Measurements from ENCODE around the gene AAGAB. TPM values are rescaled to one million over a fixed set of nuclear protein-coding genes. Genes with fewer than 3 reads are reported as not detected.

Gene AAGAB, protein sequence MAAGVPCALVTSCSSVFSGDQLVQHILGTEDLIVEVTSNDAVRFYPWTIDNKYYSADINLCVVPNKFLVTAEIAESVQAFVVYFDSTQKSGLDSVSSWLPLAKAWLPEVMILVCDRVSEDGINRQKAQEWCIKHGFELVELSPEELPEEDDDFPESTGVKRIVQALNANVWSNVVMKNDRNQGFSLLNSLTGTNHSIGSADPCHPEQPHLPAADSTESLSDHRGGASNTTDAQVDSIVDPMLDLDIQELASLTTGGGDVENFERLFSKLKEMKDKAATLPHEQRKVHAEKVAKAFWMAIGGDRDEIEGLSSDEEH
- total RNA-seq (2021) (42.2 and 56.5 TPM in 2 replicates), Bru-seq, nascent RNA (percentile 90 among the genes with signal in this experiment), BruChase-seq, experiment 1, labeled RNA remaining after a 2-hour chase (percentile 90 among the genes with signal in this experiment), BruChase-seq, experiment 2, labeled RNA remaining after a 6-hour chase (percentile 87 among the genes with signal in this experiment)
- long read RNA-seq, transcript AAGAB-201 (10 exons, 2,841 nt), result major isoform, 9 of 13 reads
- long read RNA-seq, partial matches to known transcripts, result 0 of 13 reads
- long read RNA-seq, other reads (novel, unspliced or antisense), result 4 of 13 reads

DNA sequence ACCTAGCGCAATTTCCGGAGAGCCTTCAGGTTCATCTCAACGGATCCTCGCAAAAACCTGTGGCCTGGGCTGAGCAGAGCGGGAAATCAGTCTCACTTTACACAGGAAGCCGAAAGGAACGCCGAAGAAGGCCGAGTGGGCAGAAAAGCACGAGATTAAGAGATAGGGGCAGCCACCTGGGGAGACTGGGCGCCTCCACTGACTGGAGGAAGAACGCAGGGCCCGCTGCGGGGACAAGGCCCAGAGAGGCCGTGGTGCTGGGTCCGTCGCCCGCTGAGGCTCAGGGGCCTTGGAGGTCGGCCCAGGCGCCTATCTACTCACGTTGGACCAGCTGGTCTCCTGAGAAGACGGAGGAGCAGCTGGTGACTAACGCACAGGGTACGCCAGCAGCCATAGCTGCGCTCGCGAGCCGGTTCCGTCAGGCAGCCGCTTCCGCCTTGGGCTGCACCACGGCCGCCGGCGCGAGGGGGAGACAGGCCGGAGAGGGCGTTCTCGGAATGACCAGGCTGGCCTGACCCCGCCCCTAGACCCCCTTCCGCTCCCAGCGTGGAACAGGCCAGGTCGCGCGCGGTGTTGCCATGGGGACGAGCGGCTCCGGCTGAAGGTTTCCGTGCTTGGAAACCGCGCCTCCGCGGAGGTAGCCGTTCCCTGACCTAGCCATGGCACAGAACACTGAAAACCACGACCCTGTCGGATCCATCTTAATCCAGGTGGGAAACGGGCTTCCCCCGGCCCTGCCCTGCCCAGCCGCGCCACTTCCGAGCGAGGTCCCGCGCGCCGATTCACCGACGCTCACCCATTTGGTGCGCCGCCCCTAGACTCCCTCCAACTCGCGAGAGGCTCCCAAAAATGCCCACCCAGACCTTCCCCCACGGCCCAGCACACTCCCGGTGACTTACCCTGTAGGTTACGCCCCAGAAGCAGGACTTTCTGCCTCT, at the start of gene AAGAB, which contains the start of gene IQCH:
Gene AAGAB (minus strand): TSS at position 424 of the 938 bp plus-strand sequence. CDS start 30 bp downstream, at position 394.
Gene IQCH (plus strand): TSS at position 549 of the 938 bp plus-strand sequence. CDS start 111 bp downstream, at position 660.
- Histone ChIP-seq H3F3A (ENCODE audit: insufficient read depth, low read depth) (peaks cover 18% of the 10 kb centered on the region), H3K27ac (peak within 1 kb of the TSS; percentile 86), H2AFZ (peak within 1 kb of the TSS; percentile 90), H3K79me2 (ENCODE audit: low read depth) (peaks cover 49% of the 10 kb centered on the region), H3K4me3 (peak within 1 kb of the TSS; percentile 99), H4K20me1 (ENCODE audit: insufficient read depth) (no peaks in the 10 kb centered on the region), H3K9me3 (ENCODE audit: insufficient read depth, low read depth) (no peaks in the 10 kb centered on the region), H3K9me2 (ENCODE audit: insufficient read depth) (no peaks in the 10 kb centered on the region), H3K4me1 (replicated peaks; ENCODE audit: insufficient read depth) (peaks cover 14% of the 10 kb centered on the region), H3K4me2 (peak within 1 kb of the TSS; percentile 86), H3K36me3 (ENCODE audit: low read depth) (no peaks in the 10 kb centered on the region; the same call in 1 of the 2 replicates), H3K27me3 (ENCODE audit: insufficient read depth, low read depth) (no peaks in the 10 kb centered on the region)
- TF ChIP-seq, protein P1, sequence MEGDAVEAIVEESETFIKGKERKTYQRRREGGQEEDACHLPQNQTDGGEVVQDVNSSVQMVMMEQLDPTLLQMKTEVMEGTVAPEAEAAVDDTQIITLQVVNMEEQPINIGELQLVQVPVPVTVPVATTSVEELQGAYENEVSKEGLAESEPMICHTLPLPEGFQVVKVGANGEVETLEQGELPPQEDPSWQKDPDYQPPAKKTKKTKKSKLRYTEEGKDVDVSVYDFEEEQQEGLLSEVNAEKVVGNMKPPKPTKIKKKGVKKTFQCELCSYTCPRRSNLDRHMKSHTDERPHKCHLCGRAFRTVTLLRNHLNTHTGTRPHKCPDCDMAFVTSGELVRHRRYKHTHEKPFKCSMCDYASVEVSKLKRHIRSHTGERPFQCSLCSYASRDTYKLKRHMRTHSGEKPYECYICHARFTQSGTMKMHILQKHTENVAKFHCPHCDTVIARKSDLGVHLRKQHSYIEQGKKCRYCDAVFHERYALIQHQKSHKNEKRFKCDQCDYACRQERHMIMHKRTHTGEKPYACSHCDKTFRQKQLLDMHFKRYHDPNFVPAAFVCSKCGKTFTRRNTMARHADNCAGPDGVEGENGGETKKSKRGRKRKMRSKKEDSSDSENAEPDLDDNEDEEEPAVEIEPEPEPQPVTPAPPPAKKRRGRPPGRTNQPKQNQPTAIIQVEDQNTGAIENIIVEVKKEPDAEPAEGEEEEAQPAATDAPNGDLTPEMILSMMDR (conservative IDR thresholded peaks at IDR 0.05), result no peak
- TF ChIP-seq EZH2 (IDR thresholded peaks at IDR 0.05; ENCODE audit: low read depth), result no peak
- no TSS peak for BruUV-seq (replicated peaks)
- ChIA-PET CTCF (interaction anchor here (0.7 kb wide), 1 partner anchor 700 kb away, joined by 4 read pairs; no protein-coding TSS in a partner anchor), POLR2A (ENCODE audit: unreplicated experiment) (interaction anchor here (0.7 kb wide), 1 partner anchor 129 kb away, joined by 4 read pairs; no protein-coding TSS in a partner anchor)
- intact Hi-C loops (cut with micrococcal nuclease; ENCODE audit: unreplicated experiment), result loop anchor here (1.0 to 5.0 kb wide), 3 partner anchors 107 to 307 kb away; no protein-coding TSS in a partner anchor
- DNase-seq, result peak; percentile 88 to 99

GRCh38 chr15:67303490-67304363, 49.3 kb upstream of the AAGAB start:
- Histone ChIP-seq H3K9me3 (ENCODE audit: insufficient read depth, low read depth) (no peaks in the 10 kb centered on the region), H3K79me2 (ENCODE audit: low read depth) (no peaks in the 10 kb centered on the region), H3K27ac (no peak overlapping the region), H3K4me1 (replicated peaks; ENCODE audit: insufficient read depth) (no peaks in the 10 kb centered on the region), H2AFZ (no peak overlapping the region), H3K9me2 (ENCODE audit: insufficient read depth) (no peaks in the 10 kb centered on the region), H3K36me3 (ENCODE audit: low read depth) (no peaks in the 10 kb centered on the region), H3K27me3 (ENCODE audit: insufficient read depth, low read depth) (no peaks in the 10 kb centered on the region), H3F3A (ENCODE audit: insufficient read depth, low read depth) (no peaks in the 10 kb centered on the region), H3K4me3 (no peak overlapping the region), H3K4me2 (no peak overlapping the region), H4K20me1 (ENCODE audit: insufficient read depth) (no peaks in the 10 kb centered on the region)
- no TSS peak for BruUV-seq (replicated peaks)
- TF ChIP-seq, protein P1 (conservative IDR thresholded peaks at IDR 0.05), result peak; percentile 66
- no peak for TF ChIP-seq EZH2 (IDR thresholded peaks at IDR 0.05; ENCODE audit: low read depth)
- ChIA-PET POLR2A (ENCODE audit: unreplicated experiment) (interaction anchor here (0.6 kb wide), 1 partner anchor 349 kb away, joined by 5 read pairs; no protein-coding TSS in a partner anchor), CTCF (interaction anchor here (1.0 kb wide), 1 partner anchor 358 kb away, joined by 6 read pairs; no protein-coding TSS in a partner anchor)
- no peak for DNase-seq
- intact Hi-C loops (cut with micrococcal nuclease; ENCODE audit: unreplicated experiment), result loop anchor here (1.0 to 10.0 kb wide), 7 partner anchors 63 to 451 kb away; partner anchors contain the start of gene SMAD3

Data from PC-9 (cell line).